Skeletal muscle cell (primary cell): ENCODE results near the gene CHAF1B.

Experiments used
- DNase-seq: peaks from one replicate; pipeline ENCODE4 v3.0.0-alpha.2; 2010; ENCODE audit warnings: low read depth
- H3K4me3 ChIP-seq: 2 replicates; pipeline ENCODE4 v1.5.1; 2011; ENCODE audit warnings: low read depth, mild to moderate bottlenecking, control low read depth, low read length, moderate library complexity

CHAF1B gene

GRCh38 chr21:36454093-36454531, 68.9 kb downstream of the CHAF1B start:
- no peak for DNase-seq
- no peak overlapping the region for H3K4me3 ChIP-seq

- H3K4me3 ChIP-seq, result no peak overlapping the region
- DNase-seq, result no peak
Observed at GRCh38 chr21:36454706-36455105, 69.5 kb downstream of the CHAF1B start.

GRCh38 chr21:36456729-36457414, 71.7 kb downstream of the CHAF1B start:
- no peak overlapping the region for H3K4me3 ChIP-seq
- no peak for DNase-seq

- no peak for DNase-seq
- no peak overlapping the region for H3K4me3 ChIP-seq
Observed at GRCh38 chr21:36459098-36459497, 73.9 kb downstream of the CHAF1B start.

- no peak for DNase-seq
Observed at GRCh38 chr21:36460866-36461265, 75.7 kb downstream of the CHAF1B start.

GRCh38 chr21:36461277-36461917, 76.2 kb downstream of the CHAF1B start:
- no peak for DNase-seq
- H3K4me3 ChIP-seq, result no peak overlapping the region

More at GRCh38 chr21:36460866-36461265, 75.7 kb downstream of the CHAF1B start:
- no peak overlapping the region for H3K4me3 ChIP-seq

- DNase-seq, result no peak
- H3K4me3 ChIP-seq, result no peak overlapping the region
Observed at GRCh38 chr21:36461918-36462486, 76.8 kb downstream of the CHAF1B start.

GRCh38 chr21:36463204-36463603, 78.0 kb downstream of the CHAF1B start:
- H3K4me3 ChIP-seq, result no peak overlapping the region
- DNase-seq, result no peak

- H3K4me3 ChIP-seq, result no peak overlapping the region
- DNase-seq, result no peak
Observed at GRCh38 chr21:36463991-36464390, 78.8 kb downstream of the CHAF1B start.

- H3K4me3 ChIP-seq, result no peak overlapping the region
- no peak for DNase-seq
Observed at GRCh38 chr21:36464590-36464989, 79.4 kb downstream of the CHAF1B start.

- no peak for DNase-seq
- H3K4me3 ChIP-seq, result no peak overlapping the region
Observed at GRCh38 chr21:36465478-36465877, 80.3 kb downstream of the CHAF1B start.

GRCh38 chr21:36466061-36466511, 80.9 kb downstream of the CHAF1B start:
- DNase-seq, result no peak

More at GRCh38 chr21:36466061-36466511, 80.9 kb downstream of the CHAF1B start:
- H3K4me3 ChIP-seq, result no peak overlapping the region
